Raji (cell line): ENCODE results near the gene ADGRB2.

Experiments
- POLR2A ChIP-seq: IDR thresholded peaks from 2 replicates; pipeline ENCODE4 v1.6.1; 2011; ENCODE audit warnings: low read depth, low read length, control low read depth; ENCODE audit not compliant: insufficient read depth

Gene ADGRB2

DNA sequence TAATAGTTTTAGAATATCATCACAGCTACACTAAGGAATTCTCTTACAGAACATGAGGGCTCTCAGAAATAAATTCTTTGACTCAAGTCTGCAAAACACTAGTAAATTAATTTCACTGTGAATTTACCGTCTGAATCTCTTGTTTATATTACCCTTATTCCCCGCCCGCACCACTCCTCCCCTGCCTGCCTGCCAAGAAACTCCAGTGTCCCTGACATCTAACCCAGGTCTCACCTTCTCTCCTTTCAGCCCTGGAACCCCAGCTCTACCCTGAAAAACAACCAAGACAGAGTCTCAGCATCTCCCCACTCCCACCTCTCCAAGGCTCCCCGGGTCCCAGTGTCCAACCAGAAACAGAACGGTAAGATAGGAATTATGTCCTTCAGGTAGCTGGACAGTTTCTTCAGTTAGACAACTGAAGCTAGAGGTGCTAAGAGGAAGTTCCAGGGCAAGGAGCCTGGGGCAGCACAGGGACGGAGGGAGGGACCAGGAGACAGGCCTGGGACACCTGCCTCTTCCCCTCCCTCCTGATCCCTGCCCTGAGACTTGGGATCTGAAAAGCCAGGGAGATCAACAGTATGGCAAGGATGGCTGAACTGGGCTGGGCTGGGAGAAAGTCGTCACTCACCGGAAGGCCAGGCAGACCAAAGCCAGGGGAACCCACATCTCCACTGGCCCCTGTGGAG, 75.8 kb downstream of the ADGRB2 start:
- no peak for TF ChIP-seq POLR2A

DNA sequence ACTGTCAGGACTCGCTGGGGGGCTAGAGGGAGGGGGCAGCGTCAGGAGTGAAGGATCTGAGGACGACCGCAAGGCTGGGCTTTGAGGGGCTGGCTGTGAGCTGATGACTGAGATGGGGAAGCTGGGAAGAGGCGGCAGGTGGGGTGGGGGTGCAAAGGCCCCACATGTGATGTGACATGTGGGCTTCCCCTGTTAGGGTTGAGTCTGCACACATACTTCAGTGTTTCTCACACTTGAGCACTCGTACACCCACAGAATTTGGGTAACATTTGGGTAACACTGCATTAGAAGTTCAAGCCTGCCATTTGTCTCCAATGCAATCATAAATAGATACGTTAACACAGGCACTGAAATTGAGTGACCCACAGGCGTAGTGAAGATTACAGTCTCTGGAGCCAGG, 76.5 kb downstream of the ADGRB2 start:
- TF ChIP-seq POLR2A = no peak

DNA sequence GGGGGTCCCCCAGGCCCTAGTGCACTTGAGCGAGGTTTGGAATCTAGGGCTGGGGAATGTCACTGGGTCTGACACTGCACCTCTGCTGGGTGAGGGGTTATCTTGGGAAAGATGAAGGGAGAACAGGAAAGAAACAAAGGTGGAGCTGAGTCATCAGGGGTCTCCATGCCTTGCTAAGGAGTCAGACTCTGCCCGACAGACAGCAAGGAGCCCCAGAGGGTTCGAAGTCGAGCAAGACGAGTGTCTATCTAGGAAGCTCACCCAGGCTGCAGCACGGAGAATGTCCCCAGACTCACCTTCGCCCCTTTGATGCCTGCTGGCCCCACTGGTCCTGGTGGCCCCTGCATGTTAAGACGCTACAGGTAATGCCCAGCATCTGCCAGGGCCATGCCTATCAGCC, 78.3 kb downstream of the ADGRB2 start:
- TF ChIP-seq POLR2A = no peak

DNA sequence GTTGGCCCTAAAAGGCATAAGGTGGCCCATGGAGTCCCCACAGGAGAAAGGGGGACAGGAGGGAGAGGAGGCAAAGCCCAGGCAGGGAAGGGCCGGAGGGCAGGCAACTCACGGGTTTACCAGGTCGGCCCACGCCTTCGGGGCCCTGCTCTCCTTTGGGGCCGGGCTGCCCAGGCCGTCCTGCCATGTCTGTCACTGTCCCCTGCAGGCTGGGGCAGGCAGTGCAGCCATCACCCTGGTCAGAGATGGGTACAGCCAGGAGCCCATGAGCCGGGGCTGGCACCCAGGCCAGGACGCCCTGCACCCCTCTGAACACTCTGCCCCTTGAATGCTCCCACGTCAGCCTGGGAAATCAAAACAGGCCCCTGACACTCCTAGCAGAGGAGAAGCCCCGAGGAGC, 80.1 kb downstream of the ADGRB2 start:
- no peak for TF ChIP-seq POLR2A

DNA sequence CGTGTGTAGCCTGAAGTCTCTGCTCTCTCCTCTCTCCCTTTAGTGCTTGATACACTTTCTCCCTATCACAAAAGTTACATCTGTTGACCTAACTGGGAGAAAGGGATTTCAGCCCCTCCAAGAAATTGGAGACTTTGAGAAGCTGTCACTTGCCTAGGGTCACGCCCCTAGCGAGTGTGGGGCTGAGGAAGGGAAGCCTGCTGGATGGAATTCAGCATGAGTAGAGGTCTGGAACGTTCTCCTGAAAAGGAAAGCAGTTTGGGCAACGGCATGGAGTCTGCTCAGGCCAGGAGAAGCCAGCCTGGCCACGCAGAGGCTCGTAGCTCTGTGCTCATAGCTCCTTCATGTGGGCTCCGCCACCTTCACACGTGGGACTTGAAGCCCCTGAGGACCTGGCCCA, 82.7 kb downstream of the ADGRB2 start:
- no peak for TF ChIP-seq POLR2A

DNA sequence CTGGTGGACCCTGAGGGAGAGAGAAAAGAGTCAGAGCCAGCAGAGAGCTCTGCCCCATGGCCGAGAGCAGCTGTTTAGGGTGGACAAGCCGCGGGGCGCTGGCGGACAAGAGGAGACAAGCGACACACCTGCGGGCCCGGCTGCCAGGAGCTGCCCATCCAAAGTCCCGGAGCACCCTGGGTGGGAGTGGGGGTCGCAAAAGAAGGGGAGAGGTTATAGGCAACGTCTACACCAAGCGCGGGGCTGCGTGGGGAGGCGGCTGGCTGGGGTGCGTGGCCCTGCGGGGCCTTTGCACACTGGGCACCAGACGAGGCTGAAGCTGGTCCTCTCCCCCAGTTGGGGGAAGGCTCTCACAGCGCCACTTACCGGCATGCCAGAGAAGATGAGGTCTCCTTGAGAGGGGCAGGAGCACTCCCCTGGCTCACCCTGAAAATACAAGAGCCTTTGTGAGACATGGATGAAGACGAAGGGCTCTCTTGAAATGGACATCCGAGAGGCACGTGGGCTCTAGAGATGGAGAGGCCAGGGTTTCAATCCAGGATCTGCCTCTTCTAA, 84.4 kb downstream of the ADGRB2 start:
- no peak for TF ChIP-seq POLR2A

DNA sequence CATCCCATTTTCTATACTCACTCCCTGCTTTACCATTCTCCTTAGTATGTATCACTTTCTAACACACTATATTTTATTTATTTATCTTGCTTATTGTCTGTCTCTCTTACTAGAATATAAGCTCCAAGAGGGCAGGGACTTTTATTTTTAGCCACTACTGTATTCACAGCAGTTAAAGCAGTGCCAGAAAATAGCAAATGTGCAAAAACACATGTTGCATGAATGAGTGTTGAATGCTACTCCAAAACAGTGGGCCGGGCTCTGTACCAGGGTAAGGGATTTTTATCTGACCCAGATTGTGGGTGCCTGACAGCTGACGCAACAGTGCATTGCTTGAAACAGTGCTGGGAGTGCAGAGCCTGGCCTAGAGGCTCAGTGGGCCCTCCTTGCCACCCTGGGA, 85.0 kb downstream of the ADGRB2 start:
- no peak for TF ChIP-seq POLR2A

DNA sequence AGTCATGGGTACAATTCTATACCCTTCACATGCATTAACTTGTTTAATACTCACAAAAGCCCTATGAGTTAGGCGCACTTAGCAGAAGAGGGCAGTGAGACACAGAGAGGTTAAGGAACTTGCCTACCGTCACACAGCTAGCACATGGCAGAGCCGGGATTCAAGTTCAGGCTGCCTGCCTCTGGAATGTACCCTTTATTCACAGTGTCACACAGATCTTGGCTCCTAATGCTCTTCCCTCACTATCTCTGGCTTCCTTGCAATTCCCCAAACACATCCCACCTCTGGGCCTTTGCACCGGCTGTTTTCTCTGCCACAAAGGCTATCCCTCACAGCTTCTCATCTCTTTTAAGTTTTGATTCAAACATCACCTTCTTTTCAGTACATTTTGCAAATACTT, 85.5 kb downstream of the ADGRB2 start:
- TF ChIP-seq POLR2A = no peak

DNA sequence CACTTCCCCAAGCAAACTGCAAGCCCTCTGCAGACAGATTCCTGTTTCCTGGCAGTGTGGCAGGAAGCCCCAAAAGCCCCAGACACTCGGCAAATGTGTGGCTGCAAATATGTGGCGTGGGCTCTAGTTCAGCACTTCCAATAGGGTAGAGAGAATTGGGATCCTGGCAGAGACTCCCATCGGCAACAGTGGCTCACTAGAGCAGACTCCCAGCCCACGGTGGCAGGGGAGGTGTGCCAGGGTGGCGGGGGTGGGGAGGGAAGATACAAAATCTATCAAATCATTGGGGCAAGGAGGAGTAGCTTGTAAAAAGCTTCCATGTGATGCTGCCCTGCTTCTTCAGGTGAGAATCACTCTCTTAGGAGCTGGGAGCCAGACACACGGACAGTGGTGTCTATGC, 86.2 kb downstream of the ADGRB2 start:
- no peak for TF ChIP-seq POLR2A

DNA sequence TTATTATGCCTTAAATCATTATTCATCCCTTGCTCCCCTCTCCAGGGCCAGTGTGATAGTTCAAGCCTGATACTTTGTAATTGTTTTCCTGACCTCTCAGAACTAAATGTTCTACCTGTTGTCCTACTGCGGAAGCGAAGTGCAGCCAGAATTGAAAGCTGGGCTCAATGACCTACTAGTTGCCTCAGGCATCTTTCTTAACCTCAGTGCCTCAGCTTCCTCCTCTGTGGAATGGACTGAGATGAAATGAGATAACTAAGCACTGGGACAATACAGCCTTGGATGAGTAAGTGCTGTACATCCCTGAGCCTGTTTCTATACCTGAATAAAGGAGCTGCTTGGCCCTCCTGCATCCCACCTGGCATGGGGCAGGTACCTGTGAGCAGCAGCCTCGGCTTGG, 86.7 kb downstream of the ADGRB2 start:
- TF ChIP-seq POLR2A = no peak
